K562 (cell line): ENCODE results near the gene CD300LB. TPM values are rescaled to one million over a fixed set of nuclear protein-coding genes. Genes with fewer than 3 reads are reported as not detected.

Source experiments
- ADNP ChIP-seq: fragments of 200-800 bp; sonication (Bioruptor generic); IDR thresholded peaks from 2 replicates; pipeline ENCODE4 v1.6.1; 2016; ENCODE audit warnings: missing genetic modification characterization, missing compliant biosample characterization
- CBFA2T2 ChIP-seq: fragments of 450-650 bp; conservative IDR thresholded peaks from 2 replicates; pipeline ENCODE4 v1.6.1; 2017; ENCODE audit warnings: mild to moderate bottlenecking
- CC2D1A ChIP-seq: fragments of 450-650 bp; IDR thresholded peaks from 2 replicates; pipeline ENCODE4 v1.6.1; 2017; ENCODE audit warnings: mild to moderate bottlenecking
- ETS2 ChIP-seq: IDR thresholded peaks from 2 replicates; pipeline ENCODE4 v1.6.1; 2016; ENCODE audit warnings: borderline replicate concordance, missing genetic modification characterization, mild to moderate bottlenecking, moderate library complexity, missing compliant biosample characterization; ENCODE audit not compliant: poor library complexity, severe bottlenecking
- MEF2D ChIP-seq: conservative IDR thresholded peaks from 2 replicates; pipeline ENCODE4 v1.6.1; 2016; ENCODE audit warnings: low read depth, missing genetic modification characterization, missing compliant biosample characterization
- NCOA1 ChIP-seq: fragments of 450-650 bp; IDR thresholded peaks from 2 replicates; pipeline ENCODE4 v1.6.1; 2016; ENCODE audit warnings: low read depth
- PHF21A ChIP-seq: fragments of 450-650 bp; IDR thresholded peaks from 2 replicates; pipeline ENCODE4 v1.6.1; 2017; ENCODE audit warnings: low read depth, borderline replicate concordance
- PTTG1 ChIP-seq: fragments of 450-650 bp; IDR thresholded peaks from 2 replicates; pipeline ENCODE4 v1.6.1; 2016; ENCODE audit warnings: low read depth, mild to moderate bottlenecking, missing genetic modification characterization, missing compliant biosample characterization
- RBM14 ChIP-seq: fragments of 200-400 bp; formaldehyde crosslinking; IDR thresholded peaks from 2 replicates; pipeline ENCODE4 v1.6.1; 2018; ENCODE audit warnings: low read depth, mild to moderate bottlenecking, low read length, moderate library complexity, borderline replicate concordance; ENCODE audit not compliant: insufficient read depth
- TAF9B ChIP-seq: fragments of 450-650 bp; IDR thresholded peaks from 2 replicates; pipeline ENCODE4 v1.6.1; 2018; ENCODE audit warnings: mild to moderate bottlenecking; ENCODE audit not compliant: partially characterized antibody
- TEAD1 ChIP-seq, 2 experiments: fragments of 450-650 bp in 1 of 2; sonication (generic) in 1 of 2; formaldehyde crosslinking; IDR thresholded peaks; 2 replicates each; pipeline versions ENCODE4 v1.4.0 to v1.8.0; 2020 to 2022; ENCODE audit warnings: mild to moderate bottlenecking in 2 of 2, missing genetic modification reagents in 1 of 2
- ZNF133 ChIP-seq: fragments of 250-450 bp; sonication (Bioruptor Pico); IDR thresholded peaks from 2 replicates; pipeline ENCODE4 v1.4.0; 2020; ENCODE audit warnings: mild to moderate bottlenecking
- ZNF174 ChIP-seq: fragments of 250-450 bp; sonication (Bioruptor Pico); IDR thresholded peaks from 2 replicates; pipeline ENCODE4 v1.4.0; 2020; ENCODE audit warnings: mild to moderate bottlenecking
- ZNF24 ChIP-seq: fragments of 450-650 bp; IDR thresholded peaks from 2 replicates; pipeline ENCODE4 v1.6.1; 2016
- ZNF507 ChIP-seq: conservative IDR thresholded peaks from 2 replicates; pipeline ENCODE4 v1.6.1; 2017; ENCODE audit warnings: missing genetic modification characterization, missing compliant biosample characterization
- polyA plus RNA-seq, 8 experiments: library from polyadenylated mRNA; depleted of rRNA in 4 of 8; stranded (reverse) in 5 of 8; unstranded in 3 of 8; fragments of >200 nt; fragmentation: Nextera tagmentation in 2 of 8; fragmentation: Illumina TruSeq in 1 of 8; extraction: Ambion mirVana in 2 of 8; extraction: Trizol in 1 of 8; gene quantifications; 2 replicates each; pipeline versions ENCODE4 v1.2.1 to v1.2.3, GENCODE V29; 2011 to 2014; ENCODE audit warnings: inconsistent platforms in 1 of 8, missing spikeins in 1 of 8
- total RNA-seq, 7 experiments: library from RNA; depleted of rRNA in 6 of 7; stranded (reverse); fragments of >200 nt in 6 of 7; fragmentation: Illumina TruSeq in 2 of 7; extraction: Trizol in 2 of 7; gene quantifications; 2 replicates each; pipeline versions ENCODE4 v1.2.1 to v1.2.3, GENCODE V29; 2011 to 2021; ENCODE audit warnings: low replicate concordance in 1 of 7
- TF ChIP-seq, protein P1 (sequence below): sonication (generic); formaldehyde crosslinking; IDR thresholded peaks from 2 replicates; pipeline ENCODE4 v1.8.0; 2023; ENCODE audit warnings: missing genetic modification reagents, mild to moderate bottlenecking, borderline replicate concordance
- TF ChIP-seq, protein P2 (sequence below): IDR thresholded peaks from 2 replicates; pipeline ENCODE4 v1.6.1; 2011; ENCODE audit warnings: borderline replicate concordance, low read depth, mild to moderate bottlenecking, moderate library complexity, low read length; ENCODE audit not compliant: insufficient read depth, poor library complexity, severe bottlenecking
- TF ChIP-seq, protein P3 (sequence below), 2 experiments: fragments of 450-650 bp in 1 of 2; sonication (generic) in 1 of 2; formaldehyde crosslinking in 1 of 2; IDR thresholded peaks in 1 of 2; conservative IDR thresholded peaks in 1 of 2; 2 replicates each; pipeline versions ENCODE4 v1.6.1 to v1.8.1; 2016 to 2023; ENCODE audit warnings: mild to moderate bottlenecking in 2 of 2, moderate library complexity in 2 of 2, inconsistent platforms in 1 of 2, missing genetic modification reagents in 1 of 2

Gene CD300LB
- total and polyA plus RNA-seq, 9 of the 15 experiments (the other 6 are each of a cell fraction or from before 2014, with no cell fraction given), result not detected

DNA sequence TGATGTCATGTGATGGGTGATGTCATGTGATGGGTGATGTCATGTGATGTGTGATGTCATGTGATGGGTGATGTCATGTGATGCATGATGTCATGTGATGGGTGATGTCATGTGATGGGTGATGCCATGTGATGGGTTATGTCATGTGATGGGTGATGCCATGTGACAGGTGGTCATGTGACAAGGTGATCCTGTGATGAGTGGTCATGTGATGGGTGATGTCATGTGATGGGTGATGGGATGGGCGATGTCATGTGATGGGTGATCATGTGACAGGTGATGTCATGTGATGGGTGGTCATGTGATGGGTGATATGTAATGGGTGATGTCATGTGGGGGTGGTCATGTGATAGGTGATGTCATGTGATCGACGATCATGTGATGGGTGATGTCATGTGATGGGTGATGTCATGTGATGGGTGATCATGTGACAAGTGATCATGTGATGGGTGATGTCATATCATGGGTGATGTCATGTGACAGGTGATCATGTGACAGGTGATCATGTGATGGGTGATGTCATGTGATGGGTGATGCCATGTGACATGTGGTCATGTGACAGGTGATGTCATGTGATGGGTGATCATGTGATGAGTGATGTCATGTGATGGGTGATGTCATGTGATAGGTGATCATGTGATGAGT, 17.2 kb downstream of the CD300LB start (continued):
- peak; percentile 14 for TF ChIP-seq TAF9B
- TF ChIP-seq ZNF133, result no peak
- 0 out of 4 replicates have a peak, but pooled peaks of 1 of the 2 experiments have one; percentile 12 for TF ChIP-seq TEAD1 (CRISPR knock-in tag; IDR thresholded peaks at IDR 0.05)
- TF ChIP-seq ADNP (tag), result no peak
- no peak for TF ChIP-seq PHF21A
- TF ChIP-seq ETS2 (tag), result no peak
- no peak for TF ChIP-seq ZNF24
- TF ChIP-seq ZNF174 (CRISPR knock-in tag), result no peak
- TF ChIP-seq, protein P1, sequence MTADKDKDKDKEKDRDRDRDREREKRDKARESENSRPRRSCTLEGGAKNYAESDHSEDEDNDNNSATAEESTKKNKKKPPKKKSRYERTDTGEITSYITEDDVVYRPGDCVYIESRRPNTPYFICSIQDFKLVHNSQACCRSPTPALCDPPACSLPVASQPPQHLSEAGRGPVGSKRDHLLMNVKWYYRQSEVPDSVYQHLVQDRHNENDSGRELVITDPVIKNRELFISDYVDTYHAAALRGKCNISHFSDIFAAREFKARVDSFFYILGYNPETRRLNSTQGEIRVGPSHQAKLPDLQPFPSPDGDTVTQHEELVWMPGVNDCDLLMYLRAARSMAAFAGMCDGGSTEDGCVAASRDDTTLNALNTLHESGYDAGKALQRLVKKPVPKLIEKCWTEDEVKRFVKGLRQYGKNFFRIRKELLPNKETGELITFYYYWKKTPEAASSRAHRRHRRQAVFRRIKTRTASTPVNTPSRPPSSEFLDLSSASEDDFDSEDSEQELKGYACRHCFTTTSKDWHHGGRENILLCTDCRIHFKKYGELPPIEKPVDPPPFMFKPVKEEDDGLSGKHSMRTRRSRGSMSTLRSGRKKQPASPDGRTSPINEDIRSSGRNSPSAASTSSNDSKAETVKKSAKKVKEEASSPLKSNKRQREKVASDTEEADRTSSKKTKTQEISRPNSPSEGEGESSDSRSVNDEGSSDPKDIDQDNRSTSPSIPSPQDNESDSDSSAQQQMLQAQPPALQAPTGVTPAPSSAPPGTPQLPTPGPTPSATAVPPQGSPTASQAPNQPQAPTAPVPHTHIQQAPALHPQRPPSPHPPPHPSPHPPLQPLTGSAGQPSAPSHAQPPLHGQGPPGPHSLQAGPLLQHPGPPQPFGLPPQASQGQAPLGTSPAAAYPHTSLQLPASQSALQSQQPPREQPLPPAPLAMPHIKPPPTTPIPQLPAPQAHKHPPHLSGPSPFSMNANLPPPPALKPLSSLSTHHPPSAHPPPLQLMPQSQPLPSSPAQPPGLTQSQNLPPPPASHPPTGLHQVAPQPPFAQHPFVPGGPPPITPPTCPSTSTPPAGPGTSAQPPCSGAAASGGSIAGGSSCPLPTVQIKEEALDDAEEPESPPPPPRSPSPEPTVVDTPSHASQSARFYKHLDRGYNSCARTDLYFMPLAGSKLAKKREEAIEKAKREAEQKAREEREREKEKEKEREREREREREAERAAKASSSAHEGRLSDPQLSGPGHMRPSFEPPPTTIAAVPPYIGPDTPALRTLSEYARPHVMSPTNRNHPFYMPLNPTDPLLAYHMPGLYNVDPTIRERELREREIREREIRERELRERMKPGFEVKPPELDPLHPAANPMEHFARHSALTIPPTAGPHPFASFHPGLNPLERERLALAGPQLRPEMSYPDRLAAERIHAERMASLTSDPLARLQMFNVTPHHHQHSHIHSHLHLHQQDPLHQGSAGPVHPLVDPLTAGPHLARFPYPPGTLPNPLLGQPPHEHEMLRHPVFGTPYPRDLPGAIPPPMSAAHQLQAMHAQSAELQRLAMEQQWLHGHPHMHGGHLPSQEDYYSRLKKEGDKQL (CRISPR knock-in tag), result no peak
- peak; percentile 98 for TF ChIP-seq NCOA1
- peak; percentile 92 for TF ChIP-seq CBFA2T2
- no peak for TF ChIP-seq RBM14
- TF ChIP-seq, protein P2, sequence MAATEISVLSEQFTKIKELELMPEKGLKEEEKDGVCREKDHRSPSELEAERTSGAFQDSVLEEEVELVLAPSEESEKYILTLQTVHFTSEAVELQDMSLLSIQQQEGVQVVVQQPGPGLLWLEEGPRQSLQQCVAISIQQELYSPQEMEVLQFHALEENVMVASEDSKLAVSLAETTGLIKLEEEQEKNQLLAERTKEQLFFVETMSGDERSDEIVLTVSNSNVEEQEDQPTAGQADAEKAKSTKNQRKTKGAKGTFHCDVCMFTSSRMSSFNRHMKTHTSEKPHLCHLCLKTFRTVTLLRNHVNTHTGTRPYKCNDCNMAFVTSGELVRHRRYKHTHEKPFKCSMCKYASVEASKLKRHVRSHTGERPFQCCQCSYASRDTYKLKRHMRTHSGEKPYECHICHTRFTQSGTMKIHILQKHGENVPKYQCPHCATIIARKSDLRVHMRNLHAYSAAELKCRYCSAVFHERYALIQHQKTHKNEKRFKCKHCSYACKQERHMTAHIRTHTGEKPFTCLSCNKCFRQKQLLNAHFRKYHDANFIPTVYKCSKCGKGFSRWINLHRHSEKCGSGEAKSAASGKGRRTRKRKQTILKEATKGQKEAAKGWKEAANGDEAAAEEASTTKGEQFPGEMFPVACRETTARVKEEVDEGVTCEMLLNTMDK, result no peak
- TF ChIP-seq MEF2D (tag), result peak; percentile 47; the same call in 1 of the 2 replicates
- no peak for TF ChIP-seq CC2D1A
- TF ChIP-seq ZNF507 (tag), result no peak
- TF ChIP-seq PTTG1, result no peak
- TF ChIP-seq, protein P3, sequence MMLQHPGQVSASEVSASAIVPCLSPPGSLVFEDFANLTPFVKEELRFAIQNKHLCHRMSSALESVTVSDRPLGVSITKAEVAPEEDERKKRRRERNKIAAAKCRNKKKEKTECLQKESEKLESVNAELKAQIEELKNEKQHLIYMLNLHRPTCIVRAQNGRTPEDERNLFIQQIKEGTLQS (IDR thresholded peaks at IDR 0.05), result peak; percentile 92
- TF ChIP-seq, protein P3 (CRISPR knock-in tag; conservative IDR thresholded peaks at IDR 0.05), result peak; percentile 95
